PFSK-1 (cell line): ENCODE measurements around the gene IFI6.

Experiments
- FOXP2 ChIP-seq: optimal IDR thresholded peaks from 2 replicates; pipeline ENCODE3; 2011; ENCODE audit warnings: borderline replicate concordance, control low read depth, inconsistent platforms; ENCODE audit not compliant: insufficient read depth; ENCODE audit errors: extremely low read length, extremely low read depth
- POLR2AphosphoS5 ChIP-seq: IDR thresholded peaks from 2 replicates; pipeline ENCODE4 v1.6.1; 2012; ENCODE audit warnings: low read depth, mild to moderate bottlenecking, control low read depth, low read length, moderate library complexity
- SIN3A ChIP-seq: IDR thresholded peaks from 2 replicates; pipeline ENCODE4 v1.6.1; 2012; ENCODE audit warnings: mild to moderate bottlenecking, low read length, moderate library complexity, borderline replicate concordance; ENCODE audit not compliant: insufficient read depth
- TAF1 ChIP-seq: IDR thresholded peaks from 2 replicates; pipeline ENCODE4 v1.6.1; 2012; ENCODE audit warnings: low read length, control low read depth, borderline replicate concordance; ENCODE audit not compliant: insufficient read depth
- TF ChIP-seq, protein P1 (sequence below), 2 experiments: IDR thresholded peaks; 2 replicates each; pipeline versions ENCODE4 v1.6.1 to v1.8.0; 2011 to 2012; ENCODE audit warnings: low read depth in 2 of 2, low read length in 2 of 2, control low read depth in 1 of 2, inconsistent platforms in 1 of 2, mild to moderate bottlenecking in 1 of 2, moderate library complexity in 1 of 2; ENCODE audit not compliant: insufficient read depth in 1 of 2

IFI6 gene

DNA sequence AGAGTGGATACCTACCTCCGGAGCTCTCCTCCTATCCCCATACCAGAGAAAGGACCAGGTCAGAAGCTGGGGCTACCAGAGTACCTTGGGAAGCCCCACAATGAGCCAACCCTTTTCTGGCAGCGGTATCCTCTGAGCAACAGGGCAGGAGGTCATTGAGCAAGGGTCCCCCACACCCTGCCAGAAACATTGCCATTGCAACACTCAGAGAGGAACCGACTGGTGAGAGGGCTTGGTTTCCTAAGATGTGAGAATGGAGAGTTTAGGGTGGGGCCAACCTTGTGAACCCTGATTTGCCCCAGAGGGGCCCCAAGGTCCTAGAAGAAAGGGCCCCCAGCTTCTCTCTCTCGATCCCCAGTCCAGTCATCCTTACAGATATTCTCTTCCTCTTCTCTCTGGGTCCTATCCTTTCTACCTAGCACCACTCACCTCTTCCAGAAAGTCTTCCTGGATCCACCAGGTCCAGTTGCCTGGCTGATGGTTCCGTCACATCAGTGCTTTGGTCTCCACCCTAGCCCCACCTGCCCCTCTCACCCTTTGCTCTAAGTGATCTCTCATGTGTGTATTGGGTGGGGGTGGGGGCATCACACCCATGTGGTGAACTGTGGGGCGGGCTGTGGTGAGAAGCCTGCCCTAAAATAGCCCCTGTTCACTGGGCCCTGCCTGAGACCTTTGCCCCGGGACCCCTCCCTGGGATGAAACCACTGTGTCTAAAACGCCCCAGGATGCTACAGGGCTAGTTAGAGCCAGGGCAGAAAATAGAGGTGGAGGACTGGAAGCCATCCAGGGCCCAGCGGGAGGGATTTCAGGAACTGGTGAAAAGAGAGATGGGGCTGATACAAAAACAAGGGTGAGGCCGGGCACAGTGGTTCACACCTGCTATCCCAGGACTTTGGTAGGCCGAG, 45.7 kb downstream of the IFI6 start:
- TF ChIP-seq, protein P1, sequence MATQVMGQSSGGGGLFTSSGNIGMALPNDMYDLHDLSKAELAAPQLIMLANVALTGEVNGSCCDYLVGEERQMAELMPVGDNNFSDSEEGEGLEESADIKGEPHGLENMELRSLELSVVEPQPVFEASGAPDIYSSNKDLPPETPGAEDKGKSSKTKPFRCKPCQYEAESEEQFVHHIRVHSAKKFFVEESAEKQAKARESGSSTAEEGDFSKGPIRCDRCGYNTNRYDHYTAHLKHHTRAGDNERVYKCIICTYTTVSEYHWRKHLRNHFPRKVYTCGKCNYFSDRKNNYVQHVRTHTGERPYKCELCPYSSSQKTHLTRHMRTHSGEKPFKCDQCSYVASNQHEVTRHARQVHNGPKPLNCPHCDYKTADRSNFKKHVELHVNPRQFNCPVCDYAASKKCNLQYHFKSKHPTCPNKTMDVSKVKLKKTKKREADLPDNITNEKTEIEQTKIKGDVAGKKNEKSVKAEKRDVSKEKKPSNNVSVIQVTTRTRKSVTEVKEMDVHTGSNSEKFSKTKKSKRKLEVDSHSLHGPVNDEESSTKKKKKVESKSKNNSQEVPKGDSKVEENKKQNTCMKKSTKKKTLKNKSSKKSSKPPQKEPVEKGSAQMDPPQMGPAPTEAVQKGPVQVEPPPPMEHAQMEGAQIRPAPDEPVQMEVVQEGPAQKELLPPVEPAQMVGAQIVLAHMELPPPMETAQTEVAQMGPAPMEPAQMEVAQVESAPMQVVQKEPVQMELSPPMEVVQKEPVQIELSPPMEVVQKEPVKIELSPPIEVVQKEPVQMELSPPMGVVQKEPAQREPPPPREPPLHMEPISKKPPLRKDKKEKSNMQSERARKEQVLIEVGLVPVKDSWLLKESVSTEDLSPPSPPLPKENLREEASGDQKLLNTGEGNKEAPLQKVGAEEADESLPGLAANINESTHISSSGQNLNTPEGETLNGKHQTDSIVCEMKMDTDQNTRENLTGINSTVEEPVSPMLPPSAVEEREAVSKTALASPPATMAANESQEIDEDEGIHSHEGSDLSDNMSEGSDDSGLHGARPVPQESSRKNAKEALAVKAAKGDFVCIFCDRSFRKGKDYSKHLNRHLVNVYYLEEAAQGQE (IDR thresholded peaks at IDR 0.05; ENCODE audit: insufficient read depth in 1 of 2, low read depth in 2 of 2, low read length in 2 of 2) = no peak
- TF ChIP-seq POLR2AphosphoS5 (no peak), FOXP2 (no peak), SIN3A (no peak), TAF1 (no peak)

- no peak for TF ChIP-seq FOXP2
- no peak for TF ChIP-seq SIN3A
- TF ChIP-seq, protein P1 (IDR thresholded peaks at IDR 0.05; ENCODE audit: insufficient read depth in 1 of 2, low read depth in 2 of 2, low read length in 2 of 2) = no peak
- no peak for TF ChIP-seq POLR2AphosphoS5
- no peak for TF ChIP-seq TAF1
Observed at GRCh38 chr1:27624467-27625178, 47.4 kb downstream of the IFI6 start.

DNA sequence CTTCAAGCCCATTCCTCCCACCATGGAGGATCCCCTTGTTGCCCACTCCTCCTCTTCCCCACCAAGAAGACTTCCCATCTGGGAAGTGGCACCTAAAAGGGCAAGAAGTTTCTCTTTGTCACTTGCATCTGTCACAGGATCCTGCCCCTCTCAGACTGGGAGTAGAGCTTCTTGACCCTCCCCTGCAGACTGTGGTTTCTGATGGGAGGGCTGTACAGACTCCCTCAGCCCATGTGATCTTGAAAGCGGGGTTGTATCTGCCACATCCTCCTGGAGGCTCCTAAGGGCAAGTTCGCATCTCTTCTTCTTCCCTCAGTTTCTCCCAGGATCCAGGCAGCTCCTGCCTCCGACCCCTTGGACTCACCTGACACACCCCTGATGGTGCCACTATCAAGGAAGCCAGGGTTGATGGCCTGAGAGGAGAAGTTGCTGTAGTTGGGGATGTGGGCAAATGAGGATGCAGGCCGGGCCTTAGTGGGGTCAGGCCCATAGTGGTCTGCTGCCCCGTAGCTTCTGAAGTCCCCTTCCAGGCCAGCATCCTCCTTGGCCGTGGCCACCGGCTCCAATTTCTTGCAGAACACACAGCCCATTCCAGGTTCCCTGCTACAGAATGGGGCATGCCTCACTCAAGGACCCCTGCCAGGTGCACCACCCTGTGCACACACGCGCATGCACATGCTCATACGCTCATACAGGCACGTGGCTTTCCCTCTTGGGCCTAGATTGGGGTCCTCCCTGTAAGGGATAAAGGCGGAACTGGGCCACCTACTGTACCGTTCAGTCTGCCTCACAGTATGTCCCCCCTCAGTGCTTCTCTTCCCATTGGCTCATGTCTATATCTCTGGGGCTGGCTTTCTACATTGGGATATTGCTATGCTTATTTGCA, 48.4 kb downstream of the IFI6 start:
- TF ChIP-seq SIN3A (no peak), TAF1 (no peak), POLR2AphosphoS5 (no peak), FOXP2 (no peak)
- TF ChIP-seq, protein P1 (IDR thresholded peaks at IDR 0.05; ENCODE audit: insufficient read depth in 1 of 2, low read depth in 2 of 2, low read length in 2 of 2) = no peak

DNA sequence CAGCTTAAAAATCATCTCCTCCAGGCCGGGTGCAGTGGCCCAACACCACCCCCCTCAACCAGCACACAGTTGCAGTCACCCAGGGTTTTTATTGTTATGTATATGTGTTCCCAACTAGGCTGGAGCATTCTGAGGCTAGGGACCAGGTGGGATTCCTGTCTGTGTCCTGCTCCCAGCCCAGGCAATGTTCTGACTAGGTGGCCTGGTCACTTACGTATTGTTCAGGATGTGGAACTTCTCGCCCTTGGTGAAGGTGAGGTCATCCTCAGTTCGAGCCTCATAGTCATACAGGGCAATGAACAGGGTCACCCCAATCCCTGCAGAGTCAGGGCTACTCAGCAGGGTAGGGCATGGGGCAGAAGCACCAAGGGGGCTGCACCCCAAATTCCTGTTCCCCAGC, 49.2 kb downstream of the IFI6 start:
- TF ChIP-seq POLR2AphosphoS5 = no peak
- no peak for TF ChIP-seq TAF1
